ENCODE data around the gene FAM107B. TPM values are rescaled to one million over a fixed set of nuclear protein-coding genes. Genes with fewer than 3 reads are reported as not detected.

Gene FAM107B
- total and polyA plus RNA-seq, 12 donors = 2.6 to 18.5 (median 6.2) TPM

GRCh38 chr10:14603534-14604102 is 171.1 kb downstream of the FAM107B start:
- peaks cover 4 to 48% (median 20%) of the 10 kb centered on the region in 9 donors for H3K4me1 ChIP-seq
- no peaks in the 10 kb centered on the region for H3K9me3 ChIP-seq
- intact Hi-C loops (cut with DNase I) = loop anchor here in 2 of 10 donors (10.0 kb wide), 2 partner anchors 151 to 221 kb away; no protein-coding TSS in a partner anchor
- 1% methylated on average over 30 to 58 of the region's 58 CpGs for WGBS, 2 donors
- ATAC-seq = peak in 2 of 8 donors; percentile 3 to 21
- DNase-seq = peak in 1 of 2 donors; percentile 15
- H3K4me3 ChIP-seq = peak overlapping the region; percentile 34 to 76 (median 58)
- H3K27ac ChIP-seq = peak overlapping the region in 7 of 10 donors; percentile 19 to 83 (median 48)
- peaks cover 0 to 23% (median 0%) of the 10 kb centered on the region in 9 donors for H3K36me3 ChIP-seq
- H3K27me3 ChIP-seq = no peaks in the 10 kb centered on the region
- TF ChIP-seq CTCF (IDR thresholded peaks at IDR 0.05) = no peak

GRCh38 chr10:14602807-14603533 is 171.7 kb downstream of the FAM107B start:
- WGBS, 2 donors = 47 to 49% methylated on average over 9 of the region's 9 CpGs
- Histone ChIP-seq H3K9me3 (no peaks in the 10 kb centered on the region), H3K36me3 (peaks cover 0 to 29% (median 0%) of the 10 kb centered on the region in 9 donors), H3K4me3 (peak overlapping the region; percentile 34 to 76 (median 58)), H3K27me3 (no peaks in the 10 kb centered on the region), H3K4me1 (peaks cover 4 to 42% (median 20%) of the 10 kb centered on the region in 9 donors), H3K27ac (peak overlapping the region in 6 of 10 donors; percentile 19 to 83 (median 51))
- DNase-seq (no peak), ATAC-seq (no peak)
- TF ChIP-seq CTCF (IDR thresholded peaks at IDR 0.05) = no peak
- intact Hi-C loops (cut with DNase I) = loop anchor here in 2 of 10 donors (10.0 kb wide), 2 partner anchors 152 to 222 kb away; no protein-coding TSS in a partner anchor

- Histone ChIP-seq H3K27ac (peak overlapping the region in 1 of 10 donors; percentile 46), H3K9me3 (no peaks in the 10 kb centered on the region), H3K36me3 (peaks cover 0 to 37% (median 0%) of the 10 kb centered on the region in 9 donors), H3K4me3 (peak overlapping the region in 6 of 10 donors; percentile 12 to 76 (median 40)), H3K4me1 (peaks cover 4 to 47% (median 20%) of the 10 kb centered on the region in 9 donors), H3K27me3 (no peaks in the 10 kb centered on the region)
- 46 to 61% methylated on average over 16 of the region's 16 CpGs for WGBS, 2 donors
- ATAC-seq = peak in 4 of 8 donors; percentile 18 to 22 (median 20)
- TF ChIP-seq CTCF (IDR thresholded peaks at IDR 0.05) = no peak
- DNase-seq = no peak
- intact Hi-C loops (cut with DNase I) = loop anchor here in 2 of 10 donors (10.0 kb wide), 2 partner anchors 153 to 223 kb away; no protein-coding TSS in a partner anchor
Measured at GRCh38 chr10:14601872-14602725, 172.6 kb downstream of the FAM107B start.
